ENCODE results near the gene CENPE.

CENPE gene

GRCh38 chr4:103108542-103108941 is 89.6 kb downstream of the CENPE start:
- H3K4me3 ChIP-seq (ENCODE audit: control insufficient read depth, low read depth, low read length), result no peak overlapping the region
- DNase-seq (ENCODE audit: low read depth), result no peak
- no peak for TF ChIP-seq CTCF (conservative IDR thresholded peaks at IDR 0.05; ENCODE audit: control insufficient read depth, insufficient read depth, low read depth, low read length)

GRCh38 chr4:103105558-103106356 is 92.4 kb downstream of the CENPE start:
- DNase-seq (ENCODE audit: low read depth), result no peak
- no peak overlapping the region for H3K4me3 ChIP-seq (ENCODE audit: control insufficient read depth, low read depth, low read length)
- no peak for TF ChIP-seq CTCF (conservative IDR thresholded peaks at IDR 0.05; ENCODE audit: control insufficient read depth, insufficient read depth, low read depth, low read length)

GRCh38 chr4:103104886-103105285 is 93.3 kb downstream of the CENPE start:
- no peak overlapping the region for H3K4me3 ChIP-seq (ENCODE audit: control insufficient read depth, low read depth, low read length)
- TF ChIP-seq CTCF (conservative IDR thresholded peaks at IDR 0.05; ENCODE audit: control insufficient read depth, insufficient read depth, low read depth, low read length), result no peak
- no peak for DNase-seq (ENCODE audit: low read depth)

GRCh38 chr4:103100691-103101090 is 97.5 kb downstream of the CENPE start:
- DNase-seq (ENCODE audit: low read depth), result no peak

GRCh38 chr4:103099691-103100392 is 98.3 kb downstream of the CENPE start, which contains the start of gene BDH2:
TSS of gene BDH2 (minus strand) at chr4:103099834. CDS start at chr4:103096254, 3,580 bp downstream.
- peak; percentile 98 for DNase-seq (ENCODE audit: low read depth)
- peak within 1 kb of the TSS; percentile 63 for H3K4me3 ChIP-seq (ENCODE audit: control insufficient read depth, low read depth, low read length)
- peak; percentile 62 for TF ChIP-seq CTCF (conservative IDR thresholded peaks at IDR 0.05; ENCODE audit: control insufficient read depth, insufficient read depth, low read depth, low read length)

More at GRCh38 chr4:103100691-103101090, 97.5 kb downstream of the CENPE start:
- no peak for TF ChIP-seq CTCF (conservative IDR thresholded peaks at IDR 0.05; ENCODE audit: control insufficient read depth, insufficient read depth, low read depth, low read length)
- H3K4me3 ChIP-seq (ENCODE audit: control insufficient read depth, low read depth, low read length), result no peak overlapping the region

- TF ChIP-seq CTCF (conservative IDR thresholded peaks at IDR 0.05; ENCODE audit: control insufficient read depth, insufficient read depth, low read depth, low read length), result no peak
- DNase-seq (ENCODE audit: low read depth), result peak; percentile 27
- H3K4me3 ChIP-seq (ENCODE audit: control insufficient read depth, low read depth, low read length), result peak overlapping the region; percentile 63
These were observed 99.2 kb downstream of the CENPE start for GRCh38 chr4:103098756-103099440.

All from fibroblast of mammary gland (primary cell).